GM19467 (cell line): ENCODE measurements around the gene SLC16A12.
"Not testable (repeated sequence)": the region's sequence is repeated elsewhere in the genome, so short reads cannot be mapped to it uniquely, and the experiment has no call there.

ENCODE experiments used
- ATAC-seq: cut with Tn5 transposase; IDR thresholded peaks from one replicate; pipeline ENCODE4 v1.9.1; 2021; ENCODE audit warnings: mild to moderate bottlenecking, moderate library complexity; ENCODE audit not compliant: unreplicated experiment

The SLC16A12 gene

DNA sequence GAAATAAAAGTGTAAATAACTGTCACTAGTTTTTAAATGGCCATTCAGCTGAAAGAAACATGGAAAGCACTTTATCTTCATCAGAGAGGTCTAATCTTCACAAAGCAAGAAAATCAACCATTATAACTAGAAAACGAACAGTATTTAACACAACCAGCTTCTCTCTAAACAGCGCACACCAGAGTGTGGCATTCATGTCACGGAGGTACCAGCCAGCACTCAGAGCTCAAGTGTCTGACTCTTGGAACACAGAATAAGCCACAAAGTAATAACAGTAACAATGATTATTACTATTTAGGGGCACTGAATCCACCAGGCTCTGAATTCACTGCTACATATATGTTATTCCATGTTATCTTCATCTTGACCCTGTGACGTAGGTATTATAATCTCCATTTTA lies 60.9 kb downstream of the SLC16A12 start:
- ATAC-seq = no peak

DNA sequence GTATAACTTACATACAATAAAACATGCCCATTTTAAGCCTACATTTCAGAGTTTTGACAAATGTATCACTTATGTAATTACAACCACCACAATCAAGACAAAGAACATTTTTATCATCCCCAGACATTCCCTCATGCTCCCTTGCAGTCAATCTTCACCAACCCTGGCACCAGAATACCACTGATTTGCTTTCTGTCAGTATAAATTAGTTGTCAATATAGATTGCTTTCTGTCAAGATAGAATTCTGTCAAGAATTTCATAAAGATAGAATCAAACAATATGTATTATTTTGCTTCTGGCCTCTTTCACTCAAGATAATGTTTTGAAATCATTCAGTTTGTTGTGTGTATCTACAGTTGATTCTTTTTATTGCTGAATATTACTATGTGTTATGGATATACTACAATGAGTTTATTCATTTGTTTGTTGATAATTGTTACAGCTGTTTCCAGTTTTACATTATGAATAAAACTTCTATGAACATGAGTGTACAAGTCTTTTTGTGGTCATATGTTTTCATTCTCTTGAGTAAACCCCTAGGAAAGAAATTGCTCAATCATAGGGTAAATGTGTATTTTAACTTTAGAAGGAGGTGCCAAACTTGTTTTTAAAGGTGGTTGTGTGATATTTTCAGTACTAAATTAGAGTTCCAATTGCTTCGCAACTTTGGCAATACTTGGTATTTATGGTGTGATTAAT lies 64.1 kb downstream of the SLC16A12 start:
- no peak for ATAC-seq

DNA sequence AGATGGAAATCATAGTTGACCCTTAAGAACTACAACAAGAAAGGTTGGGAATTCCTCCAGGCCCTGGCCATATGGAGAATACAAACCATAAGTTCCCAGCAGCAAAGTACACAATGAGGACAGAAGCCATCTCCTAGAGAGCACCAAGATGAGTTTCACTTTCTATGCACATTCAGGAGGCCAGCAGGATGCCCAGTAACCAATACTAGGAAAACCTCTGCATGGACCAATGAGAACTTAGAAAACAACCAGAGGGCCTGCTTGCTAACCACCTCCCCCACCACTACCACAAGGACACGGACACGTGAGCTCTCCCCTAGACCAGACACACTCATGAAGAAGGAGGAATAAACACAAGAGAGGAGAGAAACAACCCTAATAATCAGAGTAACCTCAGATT lies 64.8 kb downstream of the SLC16A12 start:
- no peak for ATAC-seq

DNA sequence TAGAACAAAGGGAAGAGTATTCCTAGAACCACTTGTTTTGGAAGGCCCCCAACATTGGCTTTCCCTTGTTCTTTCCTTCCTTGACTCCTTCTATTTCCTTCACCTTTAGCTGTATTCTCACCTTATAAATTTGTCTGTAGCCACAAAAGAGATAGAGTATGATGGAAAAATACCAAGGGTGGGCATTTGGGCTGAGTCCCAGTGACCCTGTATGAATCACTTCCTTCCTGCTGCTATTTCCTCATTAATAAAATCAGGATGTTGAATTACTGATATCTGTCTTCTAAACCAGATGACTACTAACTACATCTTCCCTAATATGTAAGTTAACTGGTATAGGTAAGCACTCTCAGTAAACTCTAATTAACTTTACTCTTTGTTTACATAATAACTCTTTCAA lies 65.9 kb downstream of the SLC16A12 start:
- ATAC-seq = no peak

DNA sequence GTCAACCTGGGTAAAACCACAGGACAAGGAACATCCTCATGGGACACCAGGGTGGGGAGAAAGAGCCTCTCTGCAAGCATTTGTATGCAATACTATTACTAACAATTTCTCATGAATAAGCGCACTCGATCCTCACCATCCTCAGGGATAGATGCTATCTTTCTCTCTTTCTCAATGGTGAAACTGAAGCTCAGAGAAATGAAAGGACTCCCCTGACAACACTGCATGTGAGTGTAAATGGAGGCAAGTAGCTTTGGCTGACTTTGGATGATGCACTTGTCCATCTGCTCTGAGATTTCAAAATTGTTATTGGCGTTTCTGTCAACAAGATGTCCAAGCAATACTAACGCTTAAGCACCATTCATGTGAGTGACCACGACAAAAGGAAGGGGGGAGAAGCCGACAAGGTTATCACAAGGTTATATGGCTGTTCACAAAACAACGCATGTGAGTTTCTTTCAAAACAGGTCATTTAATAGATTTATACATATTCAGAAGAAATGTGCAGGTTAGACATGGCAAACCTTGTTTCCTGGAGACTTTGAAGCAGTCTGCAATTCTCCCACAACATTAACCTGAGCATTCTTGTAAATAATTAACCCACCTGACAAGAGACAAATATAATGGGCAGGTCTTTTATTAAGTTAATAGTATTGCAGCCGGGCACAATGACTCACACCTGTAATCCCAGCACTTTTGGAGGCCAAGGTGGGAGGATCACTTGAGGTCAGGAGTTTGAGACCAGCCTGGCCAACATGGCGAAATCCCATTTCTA lies 67.0 kb downstream of the SLC16A12 start:
- ATAC-seq = no peak

DNA sequence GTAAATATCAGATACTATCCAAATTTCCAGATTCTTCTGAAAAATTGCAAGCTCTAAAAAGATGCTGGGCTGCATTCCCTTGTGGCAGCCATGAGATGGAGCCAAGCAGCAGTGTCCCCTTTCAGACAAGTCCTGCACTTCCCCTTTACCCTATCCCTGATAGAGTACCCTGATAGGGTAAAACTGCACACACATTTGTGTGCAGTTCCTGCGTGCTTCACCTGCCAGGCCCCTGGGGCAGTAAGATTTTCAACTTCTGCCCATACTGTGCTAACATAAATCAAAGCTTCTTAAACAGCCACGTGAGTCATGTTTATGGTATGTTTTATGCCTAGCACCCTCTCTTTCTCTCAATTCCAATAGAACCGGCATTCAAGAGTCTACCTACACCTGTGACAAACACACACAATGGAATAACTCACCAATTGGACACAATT lies 68.8 kb downstream of the SLC16A12 start:
- ATAC-seq = no peak

DNA sequence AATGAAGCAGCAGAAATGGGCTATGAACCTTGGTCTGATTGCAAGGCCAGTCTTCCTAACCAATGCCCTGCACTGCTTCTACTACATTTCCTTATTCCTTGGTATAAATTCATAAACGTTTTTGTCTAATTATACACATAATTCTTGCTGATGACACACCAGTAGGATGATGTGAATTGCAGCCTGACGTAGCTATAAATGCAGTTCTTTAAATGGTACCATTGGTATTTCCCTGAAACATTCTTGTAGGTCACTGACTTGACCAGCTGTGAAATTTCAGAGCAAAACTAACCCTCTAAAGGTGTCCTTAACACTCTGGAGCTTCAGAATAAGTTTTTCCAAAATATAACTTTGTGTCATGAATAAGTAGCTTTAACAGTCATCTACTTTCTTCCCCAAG lies 70.2 kb downstream of the SLC16A12 start:
- no peak for ATAC-seq

DNA sequence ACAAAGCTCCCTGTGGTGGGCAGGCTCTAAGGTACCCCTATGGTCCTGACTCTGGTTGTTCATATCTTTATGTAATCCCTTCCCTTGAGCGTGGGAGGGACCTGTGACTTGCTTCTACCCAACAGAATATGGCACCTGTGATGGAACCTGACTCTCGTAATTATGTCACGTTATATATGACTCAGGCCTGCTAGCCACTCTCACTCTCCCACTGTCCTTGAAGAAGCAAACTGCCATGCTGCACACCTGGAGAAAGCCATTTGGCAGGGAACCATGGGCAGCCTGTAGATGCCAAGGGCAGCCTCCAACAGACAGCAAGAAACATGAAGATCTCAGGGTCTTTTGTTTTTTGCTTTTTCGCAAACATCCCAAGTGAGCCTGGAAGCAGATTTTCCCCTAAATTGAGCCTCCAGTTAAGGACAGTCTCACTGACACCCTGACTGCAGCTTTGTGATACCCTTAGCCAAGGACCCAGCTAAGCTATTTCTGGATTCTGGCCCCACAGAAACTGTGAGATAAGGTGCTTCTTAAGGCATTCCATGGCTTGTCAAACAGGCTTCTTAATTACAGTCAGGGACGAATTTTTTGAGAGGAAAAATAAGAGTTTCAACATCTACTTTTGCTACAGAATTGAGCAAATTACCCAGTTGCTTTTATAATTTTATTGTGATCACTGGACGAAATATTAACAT lies 71.4 kb downstream of the SLC16A12 start:
- ATAC-seq = no peak

DNA sequence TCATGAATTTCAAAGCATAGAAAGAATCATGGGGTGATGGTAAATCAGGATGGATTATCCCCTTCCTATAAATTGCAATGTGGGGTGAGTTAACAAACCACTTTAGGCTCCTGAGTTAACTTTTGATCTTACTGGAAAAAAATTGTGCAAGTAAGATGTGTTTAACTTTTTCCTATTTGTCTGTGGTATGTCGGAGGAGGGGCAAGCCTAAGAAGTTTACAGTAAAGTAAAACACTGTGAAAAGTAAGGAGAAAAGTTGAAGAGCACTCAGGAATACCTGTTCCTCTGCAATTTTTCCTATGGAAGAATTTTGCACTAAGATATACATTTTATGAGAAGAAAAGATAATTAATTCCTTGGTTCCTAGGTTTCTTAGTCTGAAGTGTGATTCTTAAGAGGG lies 76.6 kb downstream of the SLC16A12 start:
- ATAC-seq = no peak

DNA sequence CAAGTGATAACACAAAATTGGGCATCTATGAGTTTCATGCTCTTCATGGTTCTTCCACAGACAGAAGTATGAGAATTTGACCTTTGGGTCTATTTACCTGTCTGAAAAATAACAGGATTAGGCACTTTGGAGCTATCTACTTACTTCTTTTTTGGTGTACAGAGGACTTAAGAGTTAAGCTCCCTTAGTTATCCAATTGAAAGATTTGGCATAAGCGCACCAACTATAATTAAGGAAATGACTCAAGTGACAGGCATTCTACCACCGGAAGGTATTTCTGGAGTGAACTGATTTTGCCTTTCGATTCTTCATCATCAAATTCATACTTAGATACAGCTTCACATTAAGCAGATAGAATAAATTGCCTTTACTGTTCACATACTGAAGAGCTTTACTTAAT lies 77.1 kb downstream of the SLC16A12 start:
- no peak for ATAC-seq

DNA sequence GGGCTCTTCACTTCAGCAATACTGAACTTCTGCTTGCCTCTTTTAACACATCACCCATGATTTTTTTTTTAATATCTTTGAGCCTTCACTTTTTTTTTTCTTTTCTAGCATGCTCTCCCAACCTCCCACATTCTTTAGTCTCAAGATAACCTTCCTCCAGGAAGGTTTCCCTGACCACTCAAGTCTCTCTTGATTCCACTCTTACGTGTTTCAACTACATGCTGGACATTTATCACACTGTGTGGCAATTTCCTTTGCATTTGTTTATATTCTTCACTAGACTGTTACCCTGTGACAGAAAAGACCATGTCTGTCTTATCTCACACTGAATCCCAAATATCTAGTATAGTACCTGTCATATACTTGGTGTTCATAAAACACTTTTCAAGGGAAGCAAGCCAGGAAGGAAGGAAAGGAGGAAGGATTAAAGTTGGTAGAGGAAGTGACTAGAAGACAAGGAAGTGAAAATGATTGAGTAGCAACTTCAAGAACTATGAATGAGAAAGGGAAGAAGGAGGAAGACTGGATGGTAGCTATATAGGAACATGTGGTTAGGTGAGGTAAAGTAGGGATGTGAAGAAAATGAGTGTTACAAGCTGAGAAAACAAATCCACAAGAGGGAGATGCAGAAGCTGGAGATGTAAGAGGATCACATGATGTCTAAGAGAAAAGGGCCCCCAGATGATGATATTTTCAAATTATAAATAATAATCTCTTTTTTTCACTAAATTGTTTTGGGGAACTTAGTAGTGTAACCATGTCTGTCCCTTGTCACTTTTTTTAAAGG lies 80.6 kb downstream of the SLC16A12 start:
- ATAC-seq = no peak

DNA sequence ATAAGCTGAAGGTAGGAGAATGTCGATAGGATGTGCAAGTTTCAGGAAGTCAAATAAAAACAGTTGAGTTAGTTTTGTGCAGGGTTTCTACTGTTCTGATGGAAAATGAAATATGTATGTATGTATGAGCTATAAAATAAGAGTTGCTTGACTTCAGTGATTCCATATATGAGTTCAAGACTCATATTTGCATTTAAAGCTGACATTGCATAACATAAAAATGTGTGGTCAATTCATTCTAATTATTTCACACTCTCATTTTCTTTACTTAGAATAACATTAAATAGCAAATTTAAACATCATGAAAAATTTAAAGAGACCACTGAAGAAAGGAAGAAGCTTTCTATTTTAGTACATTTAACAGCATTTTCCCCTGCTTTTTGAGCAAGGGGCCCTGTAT lies 83.2 kb downstream of the SLC16A12 start:
- ATAC-seq = no peak

DNA sequence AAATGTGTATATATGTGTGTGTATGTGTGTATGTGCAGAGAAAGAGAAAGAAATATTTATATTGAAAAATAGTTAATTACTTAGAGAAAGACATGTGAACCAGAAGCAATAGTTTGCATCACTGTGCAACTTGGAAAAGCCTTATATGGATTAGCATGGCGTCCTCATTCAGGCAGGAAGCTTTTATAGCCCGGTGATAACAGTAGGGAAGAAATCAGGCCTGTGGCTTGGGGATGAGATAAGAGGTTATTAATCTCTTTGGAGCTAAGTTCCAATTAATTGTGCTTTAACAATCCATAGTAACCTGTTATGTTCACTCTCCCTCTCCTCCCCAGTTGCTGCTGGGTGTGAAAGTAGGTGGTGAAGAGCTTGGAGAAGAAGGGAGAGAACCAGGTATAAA lies 84.5 kb downstream of the SLC16A12 start:
- no peak for ATAC-seq

DNA sequence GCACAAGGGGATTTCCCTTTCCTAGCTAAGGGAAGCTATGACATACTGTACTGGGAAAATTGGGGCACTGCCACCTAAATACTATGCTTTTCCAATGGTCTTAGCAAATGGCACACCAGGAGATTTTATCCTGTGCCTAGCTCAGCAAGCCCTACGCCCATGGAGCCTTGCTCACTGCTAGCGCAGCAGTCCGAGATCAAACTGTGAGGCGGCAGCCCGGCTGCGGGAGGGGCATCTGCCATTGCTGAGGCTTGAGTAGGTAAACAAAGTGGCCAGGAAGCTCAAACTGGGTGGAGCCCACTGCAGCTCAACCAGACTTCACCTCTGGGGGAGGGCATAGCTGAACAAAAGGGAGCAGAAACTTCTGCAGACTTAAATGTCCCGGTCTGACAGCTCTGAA lies 90.6 kb downstream of the SLC16A12 start:
- ATAC-seq = not testable (repeated sequence)

DNA sequence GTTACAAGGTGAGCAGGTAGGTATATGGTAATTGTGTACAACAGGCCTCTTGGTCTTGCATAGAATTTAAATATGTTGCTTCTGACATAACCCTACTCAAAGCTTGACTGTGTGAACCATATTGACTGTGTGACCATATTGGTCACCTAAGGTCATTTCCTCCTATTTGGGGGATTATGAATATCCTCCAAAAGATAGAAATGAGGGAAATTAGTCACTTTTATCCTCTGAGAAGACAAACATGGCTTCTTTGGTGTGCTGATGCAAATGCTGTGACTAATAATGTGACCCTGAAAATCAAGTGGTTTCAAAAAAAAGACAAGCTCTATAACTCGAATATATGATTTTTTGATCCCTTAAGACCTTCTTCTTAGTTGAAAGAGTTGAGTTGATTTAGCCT lies 93.1 kb downstream of the SLC16A12 start:
- no peak for ATAC-seq

DNA sequence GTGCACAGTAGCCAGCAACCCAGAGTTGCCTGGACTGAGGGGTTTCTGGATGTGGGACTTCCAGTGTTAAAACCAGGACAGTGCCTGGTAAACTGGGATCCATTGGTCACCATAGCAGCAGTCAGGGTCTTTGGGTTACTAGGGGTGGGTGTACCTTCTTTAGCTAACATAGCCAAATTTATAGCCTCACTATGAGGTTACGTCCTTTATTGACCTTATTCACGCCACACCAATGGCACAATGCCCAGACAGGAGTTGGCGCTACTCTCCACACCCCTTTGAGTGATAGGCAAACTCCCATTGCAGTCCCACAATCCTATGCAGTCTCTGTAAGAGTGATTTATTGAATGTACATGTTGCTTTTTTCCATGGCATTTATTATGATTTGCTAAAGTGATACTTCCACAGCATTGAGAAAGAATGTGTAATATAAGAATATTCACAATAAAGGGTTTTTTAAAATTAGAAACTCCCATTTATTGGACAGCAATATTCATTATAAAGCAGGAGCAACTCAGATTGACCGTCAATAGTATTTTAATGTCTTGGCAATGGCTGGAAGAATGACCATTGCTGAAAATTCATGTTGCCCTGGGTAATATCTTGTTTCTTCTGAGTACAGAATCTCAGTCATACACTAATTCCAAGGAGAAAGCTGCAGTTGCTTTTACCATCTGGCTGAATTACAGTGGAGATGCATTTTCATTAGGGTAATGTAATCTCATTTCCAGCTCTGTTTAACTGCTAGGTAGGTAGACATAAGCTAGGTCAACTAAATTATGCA lies 95.0 kb downstream of the SLC16A12 start:
- no peak for ATAC-seq

DNA sequence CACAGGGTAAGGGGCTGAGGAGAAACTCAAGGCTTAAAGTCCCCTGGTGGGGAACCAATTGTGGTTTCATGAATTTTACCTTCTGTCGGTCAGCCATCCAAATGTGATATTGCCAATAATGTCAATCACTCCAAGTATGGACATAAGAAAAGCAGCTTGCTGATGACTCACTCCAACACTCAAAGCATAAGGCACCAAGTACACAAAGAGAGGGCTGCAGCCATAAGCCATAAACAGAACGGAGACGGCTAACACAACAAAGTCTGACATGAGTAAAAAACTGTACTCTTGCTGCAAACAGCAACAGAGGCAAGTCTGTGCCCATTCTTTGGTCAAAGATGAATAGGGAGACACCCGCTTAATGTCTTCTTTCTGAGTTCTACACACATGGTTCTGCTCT lies 96.9 kb downstream of the SLC16A12 start:
- ATAC-seq = no peak

DNA sequence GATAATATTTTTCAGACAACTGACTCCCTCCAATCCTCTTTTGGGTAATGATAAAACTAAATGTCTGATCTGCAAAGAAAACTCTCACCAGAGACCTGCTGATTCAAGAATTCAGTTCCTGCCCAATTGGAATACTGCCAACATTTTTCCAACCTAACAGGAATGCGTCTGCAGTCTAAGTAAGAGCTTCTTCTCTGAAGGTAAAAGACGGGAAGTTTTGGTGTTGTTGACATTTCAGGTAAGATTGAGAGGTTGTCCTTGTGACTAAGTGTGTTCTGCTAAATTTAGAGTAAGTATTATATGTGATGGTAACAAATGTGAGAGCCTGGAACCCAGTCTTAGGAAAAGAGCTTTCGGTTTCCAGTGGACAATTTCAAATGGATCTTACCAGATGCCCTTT lies 103.4 kb downstream of the SLC16A12 start:
- no peak for ATAC-seq

DNA sequence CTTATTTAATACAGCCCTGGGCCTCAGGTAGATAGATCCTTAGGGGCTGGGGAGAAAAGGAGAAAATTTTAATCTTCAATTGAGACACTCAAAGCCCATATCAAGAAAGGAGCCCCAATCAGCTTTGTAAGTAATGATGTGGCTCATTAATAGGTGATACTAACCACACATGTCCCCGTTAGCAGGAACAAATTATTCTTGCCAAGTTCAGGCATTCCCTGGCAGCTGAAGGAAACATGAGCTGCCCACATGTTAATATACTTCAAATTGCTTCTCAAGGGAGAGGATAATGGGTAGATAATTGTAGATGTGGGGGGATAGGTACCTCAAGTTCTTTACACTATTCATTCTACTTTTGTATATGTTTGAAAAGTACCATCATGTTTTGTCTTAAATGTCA lies 106.5 kb downstream of the SLC16A12 start:
- no peak for ATAC-seq

DNA sequence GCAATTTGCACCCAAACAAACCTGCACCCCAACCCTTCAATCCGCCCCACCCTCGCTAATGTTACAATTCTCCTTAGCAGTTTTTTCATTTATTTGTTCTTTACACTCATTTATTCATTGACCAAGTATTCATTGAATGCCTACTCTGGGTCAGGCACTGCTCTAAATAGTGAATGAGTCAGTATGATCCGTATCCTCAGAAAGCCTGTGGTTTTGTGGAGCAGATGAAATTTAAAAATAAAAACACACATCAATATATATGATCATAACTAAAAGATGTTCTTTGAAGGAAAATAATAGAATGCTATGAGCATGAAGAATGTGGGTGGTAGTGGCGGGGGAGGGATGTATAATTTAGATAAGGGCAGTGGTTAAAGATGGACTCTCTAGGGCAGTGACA lies 107.8 kb downstream of the SLC16A12 start:
- ATAC-seq = no peak
